Nucleus accumbens (tissue), 56 donors: Measurements from ENCODE around the gene LIMD2.

ENCODE experiments used
- DNase-seq, 56 donors: peaks; one replicate each; lab custom pipeline; 2025; lab: John Stamatoyannopoulos, UW

Gene LIMD2

GRCh38 chr17:63701868-63702720, 2.2 kb upstream of the LIMD2 start:
- DNase-seq = peak in 3 of 56 donors; percentile 19 to 29 (median 25)

- DNase-seq = no peak
These were observed 1.5 kb upstream of the LIMD2 start for GRCh38 chr17:63701456-63701820.

GRCh38 chr17:63700528-63701455, 867 bp upstream of the LIMD2 start:
- DNase-seq = peak in 40 of 56 donors; percentile 17 to 87 (median 56)

GRCh38 chr17:63698886-63699637, 863 bp downstream of the LIMD2 start:
- peak in 8 of 56 donors; percentile 12 to 41 (median 22) for DNase-seq

GRCh38 chr17:63698381-63698885, 1.5 kb downstream of the LIMD2 start:
- DNase-seq = no peak

GRCh38 chr17:63697341-63698286, 2.3 kb downstream of the LIMD2 start:
- peak in 8 of 56 donors; percentile 5 to 35 (median 28) for DNase-seq

GRCh38 chr17:63696381-63696961, 3.5 kb downstream of the LIMD2 start:
- DNase-seq = no peak

- DNase-seq = no peak
These were observed 4.0 kb downstream of the LIMD2 start for GRCh38 chr17:63695889-63696288.

GRCh38 chr17:63694950-63695773, 4.8 kb downstream of the LIMD2 start:
- no peak for DNase-seq

- no peak for DNase-seq
These were observed 5.5 kb downstream of the LIMD2 start for GRCh38 chr17:63694229-63694949.

GRCh38 chr17:63693411-63694113, 6.4 kb downstream of the LIMD2 start:
- DNase-seq = no peak

GRCh38 chr17:63692195-63692816, 7.6 kb downstream of the LIMD2 start:
- no peak for DNase-seq

- DNase-seq = no peak
These were observed 10.4 kb downstream of the LIMD2 start for GRCh38 chr17:63689479-63689878.

- no peak for DNase-seq
These were observed 11.4 kb downstream of the LIMD2 start for GRCh38 chr17:63688396-63689020.

- no peak for DNase-seq
These were observed 13.7 kb downstream of the LIMD2 start for GRCh38 chr17:63686138-63686685.
